ENCODE data around the gene KCNK4.

DNA sequence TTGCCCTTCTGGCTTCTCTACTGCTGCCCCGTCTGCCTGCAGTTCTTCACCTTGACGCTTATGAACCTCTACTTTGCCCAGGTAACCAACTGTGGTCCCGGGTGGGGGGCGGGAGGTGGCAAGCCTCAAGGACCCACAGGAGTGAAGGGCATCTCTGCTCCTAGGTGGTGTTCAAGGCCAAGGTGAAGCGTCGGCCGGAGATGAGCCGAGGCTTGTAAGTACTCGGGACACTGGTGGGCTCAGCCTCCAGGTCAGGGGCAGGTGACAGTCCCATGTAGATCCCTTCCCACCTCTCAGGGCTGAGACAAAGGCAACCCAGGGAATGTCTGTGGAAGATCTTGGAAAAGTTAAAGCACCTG is 4.3 kb upstream of the KCNK4 start:
- TF ChIP-seq, protein P1, sequence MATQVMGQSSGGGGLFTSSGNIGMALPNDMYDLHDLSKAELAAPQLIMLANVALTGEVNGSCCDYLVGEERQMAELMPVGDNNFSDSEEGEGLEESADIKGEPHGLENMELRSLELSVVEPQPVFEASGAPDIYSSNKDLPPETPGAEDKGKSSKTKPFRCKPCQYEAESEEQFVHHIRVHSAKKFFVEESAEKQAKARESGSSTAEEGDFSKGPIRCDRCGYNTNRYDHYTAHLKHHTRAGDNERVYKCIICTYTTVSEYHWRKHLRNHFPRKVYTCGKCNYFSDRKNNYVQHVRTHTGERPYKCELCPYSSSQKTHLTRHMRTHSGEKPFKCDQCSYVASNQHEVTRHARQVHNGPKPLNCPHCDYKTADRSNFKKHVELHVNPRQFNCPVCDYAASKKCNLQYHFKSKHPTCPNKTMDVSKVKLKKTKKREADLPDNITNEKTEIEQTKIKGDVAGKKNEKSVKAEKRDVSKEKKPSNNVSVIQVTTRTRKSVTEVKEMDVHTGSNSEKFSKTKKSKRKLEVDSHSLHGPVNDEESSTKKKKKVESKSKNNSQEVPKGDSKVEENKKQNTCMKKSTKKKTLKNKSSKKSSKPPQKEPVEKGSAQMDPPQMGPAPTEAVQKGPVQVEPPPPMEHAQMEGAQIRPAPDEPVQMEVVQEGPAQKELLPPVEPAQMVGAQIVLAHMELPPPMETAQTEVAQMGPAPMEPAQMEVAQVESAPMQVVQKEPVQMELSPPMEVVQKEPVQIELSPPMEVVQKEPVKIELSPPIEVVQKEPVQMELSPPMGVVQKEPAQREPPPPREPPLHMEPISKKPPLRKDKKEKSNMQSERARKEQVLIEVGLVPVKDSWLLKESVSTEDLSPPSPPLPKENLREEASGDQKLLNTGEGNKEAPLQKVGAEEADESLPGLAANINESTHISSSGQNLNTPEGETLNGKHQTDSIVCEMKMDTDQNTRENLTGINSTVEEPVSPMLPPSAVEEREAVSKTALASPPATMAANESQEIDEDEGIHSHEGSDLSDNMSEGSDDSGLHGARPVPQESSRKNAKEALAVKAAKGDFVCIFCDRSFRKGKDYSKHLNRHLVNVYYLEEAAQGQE (IDR thresholded peaks at IDR 0.05; ENCODE audit: borderline replicate concordance): no peak
- TF ChIP-seq TAF1 (IDR thresholded peaks at IDR 0.05; ENCODE audit: low read depth) (no peak), RAD21 (conservative IDR thresholded peaks at IDR 0.05) (no peak), POLR2AphosphoS5 (IDR thresholded peaks at IDR 0.05) (no peak), EZH2 (IDR thresholded peaks at IDR 0.05; ENCODE audit: borderline replicate concordance, insufficient read depth, low read length, poor library complexity, severe bottlenecking) (no peak), SMC3 (conservative IDR thresholded peaks at IDR 0.05; ENCODE audit: poor library complexity) (no peak)
- TF ChIP-seq, protein P2, sequence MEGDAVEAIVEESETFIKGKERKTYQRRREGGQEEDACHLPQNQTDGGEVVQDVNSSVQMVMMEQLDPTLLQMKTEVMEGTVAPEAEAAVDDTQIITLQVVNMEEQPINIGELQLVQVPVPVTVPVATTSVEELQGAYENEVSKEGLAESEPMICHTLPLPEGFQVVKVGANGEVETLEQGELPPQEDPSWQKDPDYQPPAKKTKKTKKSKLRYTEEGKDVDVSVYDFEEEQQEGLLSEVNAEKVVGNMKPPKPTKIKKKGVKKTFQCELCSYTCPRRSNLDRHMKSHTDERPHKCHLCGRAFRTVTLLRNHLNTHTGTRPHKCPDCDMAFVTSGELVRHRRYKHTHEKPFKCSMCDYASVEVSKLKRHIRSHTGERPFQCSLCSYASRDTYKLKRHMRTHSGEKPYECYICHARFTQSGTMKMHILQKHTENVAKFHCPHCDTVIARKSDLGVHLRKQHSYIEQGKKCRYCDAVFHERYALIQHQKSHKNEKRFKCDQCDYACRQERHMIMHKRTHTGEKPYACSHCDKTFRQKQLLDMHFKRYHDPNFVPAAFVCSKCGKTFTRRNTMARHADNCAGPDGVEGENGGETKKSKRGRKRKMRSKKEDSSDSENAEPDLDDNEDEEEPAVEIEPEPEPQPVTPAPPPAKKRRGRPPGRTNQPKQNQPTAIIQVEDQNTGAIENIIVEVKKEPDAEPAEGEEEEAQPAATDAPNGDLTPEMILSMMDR (IDR thresholded peaks at IDR 0.05; ENCODE audit: poor library complexity, severe bottlenecking): no peak

Data from neural cell (in vitro differentiated cells).